ENCODE data around the gene CPE.
A peak's percentile ranks its signal among the peaks of the same experiment; 100 is the strongest.

The CPE gene

DNA sequence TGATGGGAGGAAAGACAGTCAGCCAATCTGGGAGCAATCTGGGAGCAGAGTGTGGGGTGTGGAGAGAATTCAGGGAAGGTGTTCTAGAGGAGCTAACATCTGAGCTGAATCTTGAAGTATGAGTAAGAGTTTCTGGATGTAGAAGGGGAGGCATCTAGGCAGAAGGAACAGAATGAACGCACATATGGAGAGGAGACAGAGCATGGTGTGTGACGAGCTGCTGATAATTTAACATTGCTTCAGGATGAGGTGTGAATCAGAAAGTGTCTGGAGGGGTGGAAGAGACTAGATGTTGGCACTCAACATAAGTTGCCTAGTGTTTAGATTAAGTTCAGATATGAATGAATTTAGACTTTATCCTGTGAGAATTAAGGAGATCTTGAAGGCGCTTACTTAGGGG lies 58.9 kb downstream of the CPE start:
- TF ChIP-seq CTCF (conservative IDR thresholded peaks at IDR 0.05; ENCODE audit: control insufficient read depth, insufficient read depth, low read depth, low read length) = no peak
- no peak for DNase-seq (ENCODE audit: low read depth)
- no peak overlapping the region for H3K4me3 ChIP-seq (ENCODE audit: control insufficient read depth, low read depth, low read length)

DNA sequence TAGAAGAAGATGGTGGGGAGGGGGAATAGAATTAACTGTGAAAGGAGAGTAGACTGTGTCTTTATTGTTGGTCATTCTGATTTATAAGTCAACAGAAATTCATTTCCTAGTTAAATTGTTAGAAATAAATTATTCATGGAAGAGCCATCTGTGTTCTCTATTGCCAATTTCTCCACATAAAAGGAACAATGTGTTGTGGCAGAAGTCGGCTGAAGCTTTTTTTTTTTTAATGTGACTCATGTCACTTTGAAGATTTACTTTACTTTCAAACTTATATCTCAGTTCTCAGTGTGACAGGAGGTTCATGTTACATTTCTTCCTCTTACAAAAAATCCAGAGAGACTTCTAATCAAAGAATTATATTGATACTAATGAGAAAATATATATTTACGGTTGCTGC lies 60.5 kb downstream of the CPE start:
- peak; percentile 12 for DNase-seq (ENCODE audit: low read depth)
- TF ChIP-seq CTCF (conservative IDR thresholded peaks at IDR 0.05; ENCODE audit: control insufficient read depth, insufficient read depth, low read depth, low read length) = no peak

GRCh38 chr4:165439981-165440380 lies 61.2 kb downstream of the CPE start:
- DNase-seq (ENCODE audit: low read depth) = no peak
- no peak for TF ChIP-seq CTCF (conservative IDR thresholded peaks at IDR 0.05; ENCODE audit: control insufficient read depth, insufficient read depth, low read depth, low read length)
- no peak overlapping the region for H3K4me3 ChIP-seq (ENCODE audit: control insufficient read depth, low read depth, low read length)

More for the DNA sequence above, 60.5 kb downstream of the CPE start:
- no peak overlapping the region for H3K4me3 ChIP-seq (ENCODE audit: control insufficient read depth, low read depth, low read length)

DNA sequence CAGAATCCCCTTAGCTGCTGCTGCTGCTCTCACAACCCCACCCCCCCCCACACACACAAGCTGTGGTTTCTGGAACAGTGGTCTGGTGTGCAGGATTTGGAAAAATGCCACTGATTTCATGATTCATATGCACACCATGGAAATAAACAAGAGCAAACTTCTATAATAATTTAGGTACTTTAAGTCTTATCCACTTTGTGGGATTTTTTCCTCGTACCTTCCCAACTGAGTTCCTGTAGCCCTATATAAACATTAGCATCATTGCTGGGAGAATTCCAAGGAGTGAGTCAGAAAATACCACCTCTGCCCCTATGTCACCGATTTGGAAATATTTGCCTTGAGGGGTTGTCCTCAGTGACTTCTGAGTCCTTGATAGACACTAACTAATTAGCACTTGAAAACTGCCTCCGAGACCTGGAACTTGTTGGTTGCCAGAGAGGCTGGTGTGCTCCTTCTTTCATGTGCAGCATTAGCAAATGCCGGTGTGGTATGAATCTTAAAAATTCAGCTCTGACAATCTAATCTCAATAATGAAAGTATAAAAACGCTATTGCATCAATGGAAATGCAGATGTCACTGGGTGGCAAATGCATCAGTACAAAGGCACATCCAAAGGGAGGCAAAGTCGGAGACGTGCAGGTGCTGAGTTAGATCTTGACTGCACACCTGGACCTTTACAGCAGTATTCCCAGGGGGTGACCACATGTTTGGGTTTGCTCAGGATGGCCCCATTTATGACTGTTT lies 61.8 kb downstream of the CPE start:
- peak; percentile 80 for DNase-seq (ENCODE audit: low read depth)
- H3K4me3 ChIP-seq (ENCODE audit: control insufficient read depth, low read depth, low read length) = no peak overlapping the region
- TF ChIP-seq CTCF (conservative IDR thresholded peaks at IDR 0.05; ENCODE audit: control insufficient read depth, insufficient read depth, low read depth, low read length) = no peak

GRCh38 chr4:165443276-165443675 lies 64.5 kb downstream of the CPE start:
- H3K4me3 ChIP-seq (ENCODE audit: control insufficient read depth, low read depth, low read length) = no peak overlapping the region
- no peak for DNase-seq (ENCODE audit: low read depth)
- no peak for TF ChIP-seq CTCF (conservative IDR thresholded peaks at IDR 0.05; ENCODE audit: control insufficient read depth, insufficient read depth, low read depth, low read length)

- no peak for TF ChIP-seq CTCF (conservative IDR thresholded peaks at IDR 0.05; ENCODE audit: control insufficient read depth, insufficient read depth, low read depth, low read length)
- no peak for DNase-seq (ENCODE audit: low read depth)
These were observed 69.9 kb downstream of the CPE start for GRCh38 chr4:165448700-165449099.

More at GRCh38 chr4:165448700-165449099, 69.9 kb downstream of the CPE start:
- H3K4me3 ChIP-seq (ENCODE audit: control insufficient read depth, low read depth, low read length) = no peak overlapping the region

Measured in fibroblast of mammary gland (primary cell).